Natural killer cell (primary cell): ENCODE results near the gene GRID2. TPM values are rescaled to one million over a fixed set of nuclear protein-coding genes. Genes with fewer than 3 reads are reported as not detected.

Experiments
- ATAC-seq, 3 donors: fragments of 150-1000 bp in 2 of 3; fragments of 200-7000 bp in 1 of 3; cut with Tn5 transposase; 1 replicate in 1 of 3; 2 replicates in 2 of 3; pipeline ENCODE4 v1.10.0; 2021; ENCODE audit warnings: mild to moderate bottlenecking in 2 of 3, moderate library complexity in 2 of 3
- DNase-seq, 2 donors: peaks; one replicate each; pipeline versions ENCODE4 v3.0.0 to v3.0.0-alpha.2; 2013 to 2021; ENCODE audit warnings: mixed read lengths in 1 of 2
- H3K27ac ChIP-seq: one replicate; pipeline ENCODE4 v1.5.1; 2013; ENCODE audit warnings: mild to moderate bottlenecking, low read length
- H3K27me3 ChIP-seq: one replicate; pipeline ENCODE4 v1.6.1; 2013; ENCODE audit warnings: low read length; ENCODE audit not compliant: control insufficient read depth, insufficient read depth
- H3K36me3 ChIP-seq: one replicate; pipeline ENCODE4 v1.6.1; 2013; ENCODE audit warnings: low read length; ENCODE audit not compliant: control insufficient read depth, insufficient read depth
- H3K4me1 ChIP-seq: one replicate; pipeline ENCODE4 v1.6.1; 2013; ENCODE audit warnings: low read length; ENCODE audit not compliant: control insufficient read depth, insufficient read depth
- H3K4me3 ChIP-seq: one replicate; pipeline ENCODE4 v1.5.1; 2013; ENCODE audit warnings: low read length
- H3K9me3 ChIP-seq: one replicate; pipeline ENCODE4 v1.6.1; 2013; ENCODE audit warnings: low read length; ENCODE audit not compliant: control insufficient read depth, insufficient read depth
- H3K27ac Mint-ChIP-seq, 2 donors: one replicate each; pipeline ENCODE4 v1.8.0; 2022; ENCODE audit warnings: mild to moderate bottlenecking in 2 of 2, mixed read lengths in 2 of 2, moderate library complexity in 1 of 2
- H3K27me3 Mint-ChIP-seq, 2 donors: one replicate each; pipeline ENCODE4 v1.8.0; 2022; ENCODE audit warnings: low read depth in 2 of 2, mixed read lengths in 2 of 2
- H3K36me3 Mint-ChIP-seq: one replicate; pipeline ENCODE4 v1.8.0; 2022; ENCODE audit warnings: mixed read lengths
- H3K4me1 Mint-ChIP-seq, 2 donors: one replicate each; pipeline ENCODE4 v1.8.0; 2022; ENCODE audit warnings: mixed read lengths in 2 of 2
- H3K4me3 Mint-ChIP-seq: one replicate; pipeline ENCODE4 v1.8.0; 2022; ENCODE audit warnings: mild to moderate bottlenecking, moderate library complexity, mixed read lengths
- H3K9me3 Mint-ChIP-seq, 2 donors: one replicate each; pipeline ENCODE4 v1.8.0; 2022; ENCODE audit warnings: mixed read lengths in 2 of 2
- CTCF ChIP-seq: fragments of 200-600 bp; IDR thresholded peaks from one replicate; pipeline ENCODE4 v1.8.0; 2022; ENCODE audit warnings: antibody characterized with exemption
- WGBS: methylation state at CpG from one replicate; pipeline ENCODE4 v1.1.7; 2013; ENCODE audit warnings: missing lambda C conversion rate; ENCODE audit not compliant: insufficient coverage; 5-methylcytosine and 5-hydroxymethylcytosine counted together
- intact Hi-C: fragments of 100-400 bp; cut with micrococcal nuclease; formaldehyde crosslinking; loops from one replicate; pipeline ENCODE4 v1.14.2; 2022
- total RNA-seq, 4 donors: library from RNA; stranded (reverse); fragments of 120-200 nt in 1 of 4; gene quantifications; one replicate each; pipeline versions ENCODE4 v1.2.3 to v1.2.4, GENCODE V29; 2013 to 2022

The GRID2 gene
- total RNA-seq, 3 donors from 2014 or later (not counting 1 experiment from before 2014, with no cell fraction given): not detected

DNA sequence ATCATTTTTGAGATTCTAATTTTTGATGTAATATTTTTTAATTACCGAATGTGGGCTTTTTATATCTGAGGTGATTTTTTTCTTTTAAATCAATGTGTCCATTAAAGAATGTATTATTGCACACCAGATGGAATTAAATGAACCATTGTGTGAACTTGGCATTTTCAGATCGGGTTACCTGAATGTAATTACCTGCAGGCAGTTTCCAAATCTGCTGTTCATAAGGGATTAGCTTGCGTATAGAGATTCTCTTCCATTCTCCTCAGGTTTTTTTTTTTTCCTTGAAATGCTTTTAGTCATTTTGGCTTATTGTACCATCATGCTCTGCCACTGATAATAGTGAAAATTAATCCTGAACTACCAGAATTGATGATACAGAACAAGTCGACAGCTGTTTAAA is 1013.3 kb downstream of the GRID2 start:
- peaks cover 8 to 18% of the 10 kb centered on the region in 2 donors for H3K9me3 Mint-ChIP-seq
- H3K4me1 Mint-ChIP-seq: no peaks in the 10 kb centered on the region
- no peak for DNase-seq
- H3K27me3 Mint-ChIP-seq: no peaks in the 10 kb centered on the region
- Histone ChIP-seq H3K9me3 (no peaks in the 10 kb centered on the region), H3K4me3 (no peak overlapping the region), H3K4me1 (no peaks in the 10 kb centered on the region), H3K27me3 (no peaks in the 10 kb centered on the region), H3K27ac (no peak overlapping the region), H3K36me3 (no peaks in the 10 kb centered on the region)
- H3K27ac Mint-ChIP-seq: no peak overlapping the region
- 96% methylated on average over 3 of the region's 4 CpGs for WGBS
- no peak overlapping the region for H3K4me3 Mint-ChIP-seq
- no peak for ATAC-seq
- TF ChIP-seq CTCF: no peak
- intact Hi-C loops: no loop called here
- H3K36me3 Mint-ChIP-seq: no peaks in the 10 kb centered on the region

DNA sequence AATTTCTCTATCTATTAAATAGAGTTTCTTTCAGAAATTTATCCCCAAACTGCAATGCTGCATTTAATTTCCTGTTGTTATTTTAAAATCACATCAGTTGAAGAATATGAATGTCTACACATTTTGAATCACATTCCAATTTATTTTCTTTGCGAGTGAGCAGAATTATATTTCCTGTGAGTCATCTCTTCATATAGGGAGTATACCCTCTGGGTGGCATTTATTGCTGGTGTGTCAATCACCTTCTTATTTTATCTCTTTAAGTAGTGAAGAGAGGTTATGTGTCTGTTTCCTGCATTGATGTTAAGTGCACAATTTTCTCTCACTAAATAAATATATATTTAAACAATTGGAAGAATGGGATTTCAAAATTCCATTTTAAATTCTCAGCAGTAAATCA is 1013.8 kb downstream of the GRID2 start:
- DNase-seq: no peak
- Mint-ChIP-seq H3K9me3 (peaks cover 8 to 16% of the 10 kb centered on the region in 2 donors), H3K4me3 (no peak overlapping the region), H3K36me3 (no peaks in the 10 kb centered on the region), H3K27me3 (no peaks in the 10 kb centered on the region), H3K27ac (no peak overlapping the region), H3K4me1 (no peaks in the 10 kb centered on the region)
- no peak for TF ChIP-seq CTCF
- no peaks in the 10 kb centered on the region for H3K36me3 ChIP-seq
- no CpG with 5 or more reads among the region's 1 CpG for WGBS
- H3K4me3 ChIP-seq: no peak overlapping the region
- intact Hi-C loops: no loop called here
- no peak overlapping the region for H3K27ac ChIP-seq
- H3K4me1 ChIP-seq: no peaks in the 10 kb centered on the region
- no peaks in the 10 kb centered on the region for H3K9me3 ChIP-seq
- ATAC-seq: no peak
- no peaks in the 10 kb centered on the region for H3K27me3 ChIP-seq

GRCh38 chr4:93319041-93319440 is 1015.3 kb downstream of the GRID2 start:
- H3K27ac Mint-ChIP-seq: no peak overlapping the region
- H3K4me1 ChIP-seq: no peaks in the 10 kb centered on the region
- H3K27me3 Mint-ChIP-seq: no peaks in the 10 kb centered on the region

More at GRCh38 chr4:93319041-93319440, 1015.3 kb downstream of the GRID2 start:
- Histone ChIP-seq H3K27ac (no peak overlapping the region), H3K9me3 (no peaks in the 10 kb centered on the region), H3K27me3 (no peaks in the 10 kb centered on the region), H3K4me3 (no peak overlapping the region), H3K36me3 (no peaks in the 10 kb centered on the region)
- no peak for ATAC-seq
- whole genome bisulfite sequencing: no CpG with 5 or more reads among the region's 1 CpG
- H3K9me3 Mint-ChIP-seq: peaks cover 8 to 17% of the 10 kb centered on the region in 2 donors
- intact Hi-C loops: no loop called here
- H3K4me3 Mint-ChIP-seq: no peak overlapping the region
- no peak for DNase-seq
- H3K4me1 Mint-ChIP-seq: no peaks in the 10 kb centered on the region
- TF ChIP-seq CTCF: no peak
- no peaks in the 10 kb centered on the region for H3K36me3 Mint-ChIP-seq
